Brain pericyte (primary cell): ENCODE measurements around the gene IFNAR1.
"Not testable (repeated sequence)": the region's sequence is repeated elsewhere in the genome, so short reads cannot be mapped to it uniquely, and the experiment has no call there.

ENCODE experiments used
- DNase-seq: peaks from one replicate; pipeline ENCODE4 v3.0.0-alpha.2; 2012; ENCODE audit warnings: low read depth, low spot score

IFNAR1 gene

DNA sequence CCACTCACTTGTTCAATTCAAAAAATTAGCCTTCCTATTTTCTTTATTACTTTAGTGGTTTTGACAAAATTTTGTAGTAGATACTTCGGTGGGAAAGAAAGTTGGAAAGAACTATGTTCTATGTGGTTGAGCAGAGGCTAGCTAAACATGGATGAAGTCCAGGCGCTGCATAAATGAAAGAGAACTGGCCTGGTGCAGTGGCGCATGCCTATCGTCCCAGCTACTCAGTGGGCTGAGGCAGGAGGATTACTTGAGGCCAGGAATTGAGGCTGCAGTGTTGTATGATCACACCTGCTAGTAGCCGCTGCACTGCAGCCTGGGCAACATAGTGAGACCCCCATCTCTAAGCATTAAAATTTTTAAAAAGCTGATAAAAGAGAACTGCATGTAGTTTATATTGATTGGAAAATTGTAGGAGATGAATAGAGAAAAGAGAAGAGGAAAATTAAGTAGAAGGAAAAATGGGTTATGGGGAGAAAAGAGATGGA is 21.0 kb downstream of the IFNAR1 start:
- DNase-seq = no peak

- DNase-seq = no peak
These were observed 23.9 kb downstream of the IFNAR1 start for GRCh38 chr21:33348706-33349105.

GRCh38 chr21:33350676-33351075 is 25.9 kb downstream of the IFNAR1 start:
- DNase-seq = no peak

DNA sequence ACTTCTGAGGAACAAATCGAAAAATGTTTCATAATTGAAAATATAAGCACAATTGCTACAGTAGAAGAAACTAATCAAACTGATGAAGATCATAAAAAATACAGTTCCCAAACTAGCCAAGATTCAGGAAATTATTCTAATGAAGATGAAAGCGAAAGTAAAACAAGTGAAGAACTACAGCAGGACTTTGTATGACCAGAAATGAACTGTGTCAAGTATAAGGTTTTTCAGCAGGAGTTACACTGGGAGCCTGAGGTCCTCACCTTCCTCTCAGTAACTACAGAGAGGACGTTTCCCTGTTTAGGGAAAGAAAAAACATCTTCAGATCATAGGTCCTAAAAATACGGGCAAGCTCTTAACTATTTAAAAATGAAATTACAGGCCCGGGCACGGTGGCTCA is 30.6 kb downstream of the IFNAR1 start:
- no peak for DNase-seq

DNA sequence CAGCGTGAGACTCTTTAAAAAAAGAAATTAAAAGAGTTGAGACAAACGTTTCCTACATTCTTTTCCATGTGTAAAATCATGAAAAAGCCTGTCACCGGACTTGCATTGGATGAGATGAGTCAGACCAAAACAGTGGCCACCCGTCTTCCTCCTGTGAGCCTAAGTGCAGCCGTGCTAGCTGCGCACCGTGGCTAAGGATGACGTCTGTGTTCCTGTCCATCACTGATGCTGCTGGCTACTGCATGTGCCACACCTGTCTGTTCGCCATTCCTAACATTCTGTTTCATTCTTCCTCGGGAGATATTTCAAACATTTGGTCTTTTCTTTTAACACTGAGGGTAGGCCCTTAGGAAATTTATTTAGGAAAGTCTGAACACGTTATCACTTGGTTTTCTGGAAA is 31.2 kb downstream of the IFNAR1 start:
- DNase-seq = no peak

- DNase-seq = no peak
These were observed 32.4 kb downstream of the IFNAR1 start for GRCh38 chr21:33357177-33357576.

- DNase-seq = no peak
These were observed 34.7 kb downstream of the IFNAR1 start for GRCh38 chr21:33359446-33359845.

DNA sequence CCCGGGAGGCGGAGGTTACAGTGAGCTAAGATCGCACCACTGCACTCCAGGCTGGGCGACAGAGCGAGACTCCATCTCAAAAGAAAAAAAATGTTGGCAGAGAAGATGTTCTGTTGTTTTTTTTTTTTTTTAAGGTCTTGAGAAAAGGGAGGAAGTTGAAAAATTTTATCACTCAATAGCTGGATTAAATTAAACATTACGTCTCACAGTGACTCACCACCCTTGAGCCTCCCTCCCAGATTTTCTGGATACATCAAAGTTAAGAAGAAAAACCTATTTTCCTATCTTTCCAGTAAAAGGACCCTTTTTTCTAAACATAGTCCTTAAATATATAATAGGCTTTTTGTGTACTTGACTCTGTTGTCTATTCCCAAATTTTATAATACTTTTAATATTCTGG is 35.5 kb downstream of the IFNAR1 start:
- no peak for DNase-seq

DNA sequence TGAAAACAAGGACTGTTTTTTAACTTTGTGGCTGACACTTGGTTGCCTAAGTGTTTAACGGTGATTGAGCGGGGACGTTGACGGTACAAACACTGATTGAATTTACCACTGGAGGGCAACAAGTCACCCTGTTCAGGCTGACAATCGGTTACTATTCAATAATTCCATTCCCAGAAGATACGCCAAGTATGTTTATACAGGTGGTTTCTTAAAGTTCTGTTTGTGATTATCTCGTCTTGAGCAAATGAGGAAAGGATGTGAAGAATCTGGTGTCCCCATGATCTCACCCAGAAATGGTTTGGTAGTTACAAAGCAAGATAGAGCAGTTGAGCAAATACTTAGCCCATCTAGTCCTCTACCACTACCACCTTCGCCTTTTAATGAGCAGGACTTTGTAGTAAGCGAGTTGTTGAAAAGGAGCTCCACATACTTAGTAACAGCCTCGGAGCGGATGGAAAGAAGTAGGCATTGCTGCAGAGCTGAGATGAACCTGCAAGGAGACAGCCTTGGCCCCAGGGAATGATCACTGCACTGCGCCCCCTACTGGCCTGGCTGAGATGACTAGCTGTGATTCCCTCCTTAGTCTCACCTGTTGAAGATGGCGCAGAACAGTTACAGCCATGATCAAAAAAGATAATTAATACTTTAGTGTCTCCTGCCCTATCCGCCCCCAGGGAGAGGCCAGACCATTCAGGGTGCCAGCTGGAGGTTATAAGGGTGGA is 36.3 kb downstream of the IFNAR1 start:
- DNase-seq = peak; percentile 66

DNA sequence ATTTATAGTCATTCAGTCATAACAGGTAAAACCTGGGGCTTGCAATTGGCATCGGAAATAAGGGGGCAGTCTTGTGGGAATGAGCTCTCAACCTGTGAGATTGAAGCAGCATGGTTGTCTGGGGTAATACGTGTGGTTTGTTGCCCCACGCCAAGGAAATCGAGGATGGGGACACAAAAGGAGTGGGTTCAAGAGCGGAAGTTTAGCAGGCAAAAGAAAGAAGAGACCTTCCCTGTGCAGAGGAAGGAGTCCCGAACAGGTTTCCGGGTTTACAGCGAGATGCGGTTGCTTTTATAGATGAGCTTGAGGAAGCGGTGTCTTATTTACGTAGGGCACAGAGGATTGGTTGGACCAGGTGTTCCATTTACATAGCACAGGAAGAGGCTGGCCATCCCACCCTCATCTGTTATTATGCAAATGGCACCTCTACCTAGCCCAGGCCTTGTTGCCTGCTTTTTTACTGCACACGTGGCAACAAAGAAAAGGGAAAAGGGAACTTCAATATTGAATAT is 37.3 kb downstream of the IFNAR1 start:
- no peak for DNase-seq

DNA sequence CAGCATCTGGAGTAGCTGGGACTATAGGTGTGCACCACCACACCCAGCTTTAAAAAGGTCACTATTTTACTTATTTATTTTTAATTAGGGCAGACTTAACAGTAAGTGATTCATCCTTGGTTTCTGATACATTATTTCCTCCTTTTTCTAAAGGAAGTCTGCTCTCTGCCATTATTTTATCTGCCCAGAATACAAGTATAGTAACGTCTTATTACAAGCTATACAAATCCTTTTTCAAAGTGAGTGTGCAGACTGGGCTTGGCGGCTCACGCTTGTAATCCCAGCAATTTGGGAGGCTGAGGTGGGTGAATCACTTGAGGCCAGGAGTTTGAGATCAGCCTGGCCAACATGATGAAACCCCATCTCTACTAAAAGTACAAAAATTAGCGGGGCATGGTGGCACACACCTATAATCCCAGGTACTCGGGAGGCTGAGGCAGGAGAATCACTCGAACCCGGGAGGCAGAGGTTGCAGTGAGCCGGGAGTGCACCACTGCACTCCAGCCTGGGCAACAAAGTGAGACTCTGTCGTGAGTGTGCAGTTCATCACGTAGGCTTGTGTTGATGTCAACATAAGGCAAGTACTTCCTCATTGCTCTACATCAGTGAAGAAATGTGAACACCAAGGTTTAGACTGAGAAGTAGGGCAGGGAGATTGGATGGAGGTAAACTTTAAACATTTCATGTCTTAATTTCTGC is 39.3 kb downstream of the IFNAR1 start:
- not testable (repeated sequence) for DNase-seq

GRCh38 chr21:33364830-33365229 is 40.1 kb downstream of the IFNAR1 start:
- no peak for DNase-seq

- no peak for DNase-seq
These were observed 42.7 kb downstream of the IFNAR1 start for GRCh38 chr21:33367309-33367973.

- no peak for DNase-seq
These were observed 43.4 kb downstream of the IFNAR1 start for GRCh38 chr21:33368124-33368523.

DNA sequence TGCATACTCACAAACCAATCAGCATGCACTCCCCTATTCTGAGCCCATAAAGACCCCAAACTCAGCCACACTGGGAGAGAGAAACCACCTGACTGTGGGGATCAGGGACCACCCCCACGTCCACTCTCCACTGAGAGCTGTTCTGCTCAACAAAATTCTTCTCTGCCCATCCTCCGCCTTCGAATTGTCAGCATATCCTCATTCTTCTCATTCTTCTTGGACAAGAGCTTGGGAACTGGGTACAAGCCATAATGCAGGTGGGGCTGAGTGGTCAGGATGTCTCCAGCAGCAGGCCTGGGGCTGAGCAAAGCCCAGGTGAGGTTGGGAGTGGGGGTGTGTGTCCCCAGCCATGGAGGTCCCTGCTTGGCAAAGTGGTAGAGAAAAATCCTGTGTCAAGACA is 43.8 kb downstream of the IFNAR1 start:
- DNase-seq = no peak

DNA sequence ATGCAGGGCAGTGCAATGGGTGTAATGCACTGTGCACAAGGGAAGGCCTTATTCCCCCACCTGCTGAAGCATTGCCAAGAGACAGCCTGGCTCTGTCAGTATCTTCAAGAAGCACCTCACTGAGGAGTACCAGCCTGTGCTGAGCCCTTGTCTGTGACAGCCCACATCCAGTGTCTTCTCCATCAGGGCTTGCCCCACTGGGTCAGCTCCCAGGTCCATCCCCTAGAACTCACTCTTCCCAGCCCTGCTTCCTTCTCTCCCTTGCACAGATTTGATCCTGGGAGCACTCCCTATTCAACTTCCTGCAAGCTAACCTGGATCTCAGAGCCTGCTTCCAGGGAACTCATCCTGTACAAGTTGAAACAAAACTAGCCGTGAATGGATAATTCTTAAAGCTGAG is 44.8 kb downstream of the IFNAR1 start:
- no peak for DNase-seq

- no peak for DNase-seq
These were observed 45.5 kb downstream of the IFNAR1 start for GRCh38 chr21:33370305-33370704.

DNA sequence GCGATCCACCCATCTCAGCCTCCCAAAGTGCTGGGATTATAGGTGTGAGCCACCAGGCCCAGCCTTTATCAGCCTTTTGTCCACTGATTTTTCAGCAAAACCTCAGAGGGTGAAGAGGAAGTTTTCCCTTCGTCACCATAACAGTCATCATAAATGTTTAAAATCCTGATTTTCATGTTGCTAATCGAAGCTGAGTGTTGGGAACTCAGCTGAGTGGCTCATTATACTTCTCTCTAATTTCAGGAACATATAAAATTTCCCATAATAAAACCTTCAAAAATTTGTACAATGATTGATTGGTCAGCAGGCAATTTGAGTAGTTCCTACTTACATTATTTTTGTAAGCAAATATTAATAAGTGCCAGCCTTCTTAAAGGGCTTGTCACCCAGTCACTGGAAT is 46.6 kb downstream of the IFNAR1 start:
- DNase-seq = no peak

DNA sequence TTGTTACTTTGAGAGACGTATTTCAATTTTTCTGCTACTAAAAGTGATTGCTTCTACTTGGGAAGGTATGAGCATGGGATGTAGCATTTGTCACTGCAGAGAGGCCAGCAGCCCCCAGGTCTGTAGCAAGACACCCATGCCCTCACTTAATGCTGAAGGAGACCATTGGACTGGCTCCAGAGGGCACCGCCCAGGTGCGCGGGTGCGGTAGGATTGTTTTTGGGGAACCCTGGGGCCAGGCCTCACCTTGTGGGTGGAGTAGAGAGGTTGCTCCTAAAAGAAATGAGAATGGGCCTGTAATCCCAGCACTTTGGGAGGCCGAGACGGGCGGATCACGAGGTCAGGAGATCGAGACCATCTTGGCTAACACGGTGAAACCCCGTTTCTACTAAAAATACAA is 47.8 kb downstream of the IFNAR1 start:
- no peak for DNase-seq

DNA sequence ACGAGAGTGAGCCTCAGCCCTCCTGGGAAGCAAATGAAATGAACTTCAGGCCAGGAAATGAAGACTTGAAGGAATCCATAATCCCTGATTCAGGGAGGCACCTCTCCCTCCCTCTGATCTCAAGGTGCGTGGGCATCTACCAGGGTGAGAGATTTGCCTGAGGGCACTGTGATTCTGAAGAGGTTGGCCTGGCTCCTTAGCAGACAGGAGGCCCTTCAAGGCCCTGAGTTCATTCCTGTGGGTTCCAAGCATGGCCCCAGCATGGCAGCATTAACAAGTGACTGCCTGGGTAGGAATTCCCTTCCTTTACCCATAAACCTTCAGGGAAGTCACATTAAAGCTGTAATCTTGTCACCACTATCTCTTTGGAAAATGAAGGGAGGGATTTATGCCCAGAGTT is 48.7 kb downstream of the IFNAR1 start:
- DNase-seq = no peak

GRCh38 chr21:33374080-33374449 is 49.3 kb downstream of the IFNAR1 start:
- no peak for DNase-seq

GRCh38 chr21:33374450-33375096 is 49.8 kb downstream of the IFNAR1 start:
- DNase-seq = no peak
